Activated T-cell treated with anti-CD3 and anti-CD28 coated beads for 1 hour (primary cell): ENCODE results near the gene LRRC8D.
"Not testable (repeated sequence)": the region's sequence is repeated elsewhere in the genome, so short reads cannot be mapped to it uniquely, and the experiment has no call there.

Experiments
- DNase-seq: peaks from one replicate; pipeline ENCODE4 v3.0.0-alpha.2; 2020; ENCODE audit warnings: low read depth

LRRC8D gene

DNA sequence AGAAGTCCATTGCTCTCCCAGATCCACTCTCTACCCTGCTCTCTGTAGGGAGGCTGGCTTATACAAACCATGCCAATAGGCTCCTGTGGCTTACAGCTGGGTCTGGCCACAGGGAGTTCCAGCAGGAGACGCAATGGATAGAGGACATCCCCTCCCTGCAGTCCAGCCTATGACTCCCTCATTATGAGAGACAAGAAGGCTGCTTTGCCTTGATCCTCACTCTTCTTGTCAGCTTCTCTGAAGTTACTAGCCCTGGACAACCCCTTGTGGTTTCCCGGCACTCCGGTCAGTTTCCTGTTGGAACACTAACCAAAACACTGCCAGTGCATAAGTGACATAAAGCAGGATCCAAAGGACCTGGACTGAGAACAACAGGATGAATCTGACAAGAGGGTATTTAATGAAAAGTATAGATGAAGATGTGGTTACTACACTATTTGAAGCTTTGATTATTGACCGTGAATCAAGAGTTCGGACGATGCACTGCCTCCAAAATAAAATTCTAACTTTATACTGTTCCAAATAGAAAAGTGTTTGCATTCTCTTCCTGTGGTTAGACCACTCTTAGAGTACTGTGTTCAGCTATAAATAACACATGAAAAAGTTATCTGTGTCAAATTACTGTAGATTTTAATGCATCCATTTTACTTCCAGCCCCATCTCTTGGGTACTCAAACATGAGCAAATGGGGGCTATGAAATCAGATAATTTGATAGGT is 141.4 kb downstream of the LRRC8D start:
- no peak for DNase-seq

DNA sequence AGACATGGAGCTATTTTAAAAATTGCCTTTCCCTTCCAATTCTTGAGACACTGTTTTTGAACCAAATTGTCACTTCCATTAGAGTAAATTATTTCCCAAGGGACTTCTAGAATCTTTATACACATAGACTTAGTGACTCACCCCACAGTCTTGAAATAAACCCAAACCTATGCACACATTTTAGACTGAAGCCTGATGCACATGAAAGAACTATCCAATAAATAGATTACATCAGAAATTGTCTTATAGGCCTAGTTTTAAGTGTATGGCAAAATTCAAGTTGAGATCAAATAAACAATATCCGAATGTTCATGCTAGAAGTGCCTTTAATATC is 141.9 kb downstream of the LRRC8D start:
- no peak for DNase-seq

DNA sequence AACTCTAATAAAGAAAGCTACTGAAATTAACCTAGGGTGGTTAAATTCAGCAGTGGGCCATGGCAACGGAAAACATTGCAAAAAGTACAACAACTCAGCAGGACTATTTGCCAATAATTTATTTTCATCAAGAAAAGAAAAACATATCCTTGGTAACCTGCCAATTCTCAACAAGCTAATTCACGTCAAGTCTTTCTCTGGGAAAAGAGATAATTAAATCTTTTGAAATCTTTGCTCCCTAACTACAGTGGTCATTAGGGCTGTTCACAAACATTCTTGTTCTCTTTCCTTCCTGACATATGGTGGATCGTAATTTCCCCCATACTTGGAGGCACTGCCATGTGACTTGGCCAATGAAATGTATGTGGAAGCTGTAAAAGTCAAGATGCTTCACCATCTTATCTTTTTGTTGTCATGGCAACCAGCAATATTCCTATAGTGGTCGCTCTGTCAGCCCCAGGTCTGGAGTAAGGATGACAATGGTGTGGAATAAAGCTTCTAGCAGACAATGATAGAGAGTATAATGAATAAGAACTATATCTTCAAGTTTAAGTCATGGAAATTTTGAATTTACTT is 144.4 kb downstream of the LRRC8D start:
- DNase-seq = no peak

DNA sequence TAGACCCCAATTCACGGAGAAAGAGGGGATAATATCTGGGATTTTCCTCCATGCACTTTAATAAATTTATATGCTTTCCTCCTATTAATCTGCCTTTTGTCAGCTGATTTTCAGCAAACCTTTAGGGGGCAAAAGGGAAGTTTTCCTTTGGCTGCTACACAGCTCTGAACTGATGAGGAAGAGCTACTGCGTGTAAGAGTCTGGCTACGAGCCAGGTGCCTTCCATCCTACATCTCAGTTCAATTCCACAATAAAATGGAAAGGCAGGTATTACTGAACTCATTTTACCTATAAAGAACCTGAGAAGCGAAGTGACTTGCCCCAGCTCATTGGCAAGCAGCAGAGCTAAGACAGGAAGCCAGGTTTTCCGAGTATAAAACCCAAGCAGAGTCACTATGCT is 145.8 kb downstream of the LRRC8D start:
- DNase-seq = no peak

DNA sequence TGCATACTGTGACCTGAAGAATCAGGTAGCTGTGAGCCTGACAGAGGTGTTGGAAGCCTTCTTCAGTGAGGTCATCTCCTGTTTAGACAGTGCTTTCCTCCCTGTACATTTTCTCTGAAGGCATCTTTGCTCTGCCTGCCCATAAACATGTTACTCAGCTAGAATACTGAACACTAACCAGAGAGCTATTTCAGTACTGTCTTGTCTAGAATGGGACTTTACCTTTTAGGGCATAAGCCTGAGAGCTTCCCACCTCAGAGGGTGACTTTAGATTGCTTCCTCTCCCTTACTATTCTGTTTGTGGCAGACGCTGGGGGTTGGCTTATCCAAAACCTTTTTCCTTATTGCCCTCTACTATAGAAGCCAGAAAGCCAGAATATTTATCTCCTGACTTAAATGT is 150.8 kb downstream of the LRRC8D start:
- no peak for DNase-seq

DNA sequence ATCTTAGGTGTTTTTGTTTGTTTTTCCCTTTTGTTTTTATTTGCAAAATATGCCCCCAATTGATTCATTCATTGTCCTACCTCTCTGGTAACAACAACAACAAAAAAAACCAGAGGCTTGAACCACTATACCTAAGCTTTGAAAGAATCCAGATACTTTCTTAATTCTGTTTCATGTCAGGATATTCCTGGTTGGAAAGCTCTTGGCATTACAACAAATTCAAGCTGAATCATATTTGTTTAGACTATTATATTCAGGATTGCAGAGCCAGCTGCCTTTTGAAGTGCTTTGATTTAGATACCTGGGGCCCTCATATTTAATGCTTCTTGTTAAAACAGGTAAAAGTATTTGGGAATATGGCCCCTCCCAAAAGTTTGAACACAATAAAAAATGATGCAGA is 151.2 kb downstream of the LRRC8D start:
- DNase-seq = no peak

DNA sequence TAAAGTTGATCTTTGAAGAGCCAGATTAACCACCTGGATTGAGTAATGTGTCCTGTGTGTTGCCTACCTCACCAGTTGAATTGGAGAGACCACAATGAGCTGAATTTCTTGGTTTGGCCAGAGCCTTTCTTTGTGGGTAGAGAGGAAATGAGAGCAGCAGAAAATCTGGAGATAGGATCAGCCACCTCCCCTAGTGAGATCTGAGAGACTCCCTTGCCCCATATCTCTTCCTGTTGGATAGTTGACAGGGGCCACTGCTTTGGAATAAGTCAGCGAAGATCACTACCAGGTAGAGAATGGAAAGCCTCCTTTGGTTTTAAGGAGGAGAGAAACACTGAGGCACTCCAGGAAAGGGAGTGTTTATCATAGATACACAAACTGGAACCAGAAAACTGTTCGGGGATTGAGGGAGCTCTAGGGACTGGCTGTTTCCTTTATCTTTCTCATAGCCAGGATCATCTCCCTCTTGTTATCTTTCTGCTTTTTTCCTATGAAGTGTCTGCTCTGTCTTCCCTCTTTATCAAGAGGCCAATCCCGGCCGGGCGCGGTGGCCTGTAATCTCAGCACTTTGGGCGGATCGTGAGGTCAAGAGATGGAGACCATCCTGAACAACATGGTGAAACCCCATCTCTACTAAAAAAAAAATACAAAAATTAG is 152.8 kb downstream of the LRRC8D start:
- no peak for DNase-seq

DNA sequence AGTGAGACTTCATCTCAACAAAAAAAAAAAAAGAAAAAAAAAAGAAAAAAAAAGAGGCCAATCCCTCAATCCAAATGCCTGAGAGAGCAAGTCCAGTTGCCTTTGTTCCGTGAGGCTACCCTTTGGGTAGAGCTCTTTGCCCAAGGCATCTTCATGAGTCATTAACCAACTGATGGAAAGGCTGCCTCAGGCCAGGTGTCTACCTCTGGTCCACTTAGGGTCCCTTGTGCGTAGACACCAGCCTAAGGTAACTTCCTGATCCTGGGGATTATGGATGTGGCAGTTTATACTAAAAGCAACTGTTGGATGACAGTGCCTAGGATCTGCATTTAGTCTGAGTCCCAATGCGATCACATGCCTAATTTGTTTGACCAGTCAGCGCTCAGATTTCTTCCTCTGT is 153.4 kb downstream of the LRRC8D start:
- DNase-seq = no peak

DNA sequence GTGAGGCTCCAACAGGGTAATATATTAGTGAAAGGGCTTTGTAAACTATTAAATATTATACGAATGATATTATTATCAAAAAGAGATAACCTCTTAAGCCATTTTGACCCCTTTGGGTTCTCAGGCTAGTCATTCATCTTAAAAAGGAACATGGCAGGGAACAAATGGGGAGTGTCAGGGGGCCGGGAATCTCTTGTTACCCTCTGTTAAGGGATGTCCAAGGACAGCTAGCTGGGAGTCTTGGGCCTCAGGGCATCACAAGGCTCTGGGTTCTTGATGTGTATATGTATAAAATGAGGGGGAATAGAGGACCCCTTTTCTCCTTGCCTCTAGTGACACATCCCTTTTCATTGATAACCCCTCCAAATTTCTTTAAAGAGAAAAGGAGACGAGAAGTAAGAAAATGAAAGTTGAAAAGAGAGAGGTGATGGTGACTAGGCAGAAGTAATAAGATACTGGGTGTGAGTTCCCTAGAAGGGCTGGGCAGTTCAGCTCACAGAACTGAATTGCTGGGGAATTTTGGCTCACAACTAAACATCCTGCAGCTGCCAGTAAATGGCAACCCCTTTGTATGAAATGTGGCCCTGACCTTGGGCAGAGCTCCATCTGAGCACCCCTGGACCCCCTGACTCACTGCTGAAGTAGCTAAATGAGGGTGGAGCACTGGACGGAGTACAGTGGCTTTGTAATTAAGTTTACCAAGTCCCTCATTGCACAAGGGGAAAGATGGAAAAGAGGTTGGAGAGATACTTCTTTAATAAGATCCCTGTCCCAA is 154.1 kb downstream of the LRRC8D start:
- DNase-seq = no peak

DNA sequence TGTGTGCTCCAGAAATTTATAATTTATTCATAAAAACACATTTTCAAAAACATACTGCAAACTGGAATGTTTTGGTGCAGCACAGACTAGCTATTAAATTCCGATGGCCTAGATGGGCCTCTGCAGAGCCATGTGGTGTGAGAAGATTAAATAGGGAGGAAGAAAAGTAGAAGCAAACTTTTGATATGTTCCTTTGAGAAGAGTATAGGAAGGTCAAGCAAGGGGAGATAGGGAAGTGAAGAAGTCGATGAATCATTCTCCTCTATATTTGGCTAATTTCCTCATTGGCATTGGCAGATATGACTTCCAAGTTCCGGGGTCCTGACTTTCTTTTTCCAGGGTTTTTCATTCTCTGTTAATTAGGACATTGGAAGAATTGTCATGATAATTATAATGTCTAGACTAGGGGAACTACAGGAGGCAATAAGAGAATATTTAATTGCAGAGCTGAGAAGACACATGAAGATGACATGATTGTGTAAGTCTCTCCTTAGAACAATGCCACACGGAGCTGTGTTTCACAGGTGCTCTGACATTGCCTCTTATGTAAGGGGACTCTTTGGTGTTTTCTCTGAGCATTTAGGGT is 154.8 kb downstream of the LRRC8D start:
- DNase-seq = no peak

DNA sequence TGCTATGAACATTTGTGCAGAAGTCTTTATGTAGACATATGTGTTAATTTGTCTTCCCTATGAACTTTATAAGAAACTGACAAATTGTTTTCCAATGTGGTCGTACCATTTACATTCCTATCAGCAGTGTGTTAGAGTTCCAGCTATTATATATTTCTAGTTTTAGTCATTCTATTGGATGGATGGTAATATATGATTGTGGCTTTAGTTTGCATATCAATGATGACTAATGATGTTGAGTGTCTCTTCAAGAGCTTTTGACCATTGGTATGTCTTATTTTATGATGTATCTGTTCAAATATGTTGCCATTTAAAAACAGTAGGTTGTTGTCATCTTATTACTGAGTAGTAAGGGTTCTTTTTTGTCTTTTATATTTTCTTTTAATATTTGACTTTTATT is 157.9 kb downstream of the LRRC8D start:
- no peak for DNase-seq

DNA sequence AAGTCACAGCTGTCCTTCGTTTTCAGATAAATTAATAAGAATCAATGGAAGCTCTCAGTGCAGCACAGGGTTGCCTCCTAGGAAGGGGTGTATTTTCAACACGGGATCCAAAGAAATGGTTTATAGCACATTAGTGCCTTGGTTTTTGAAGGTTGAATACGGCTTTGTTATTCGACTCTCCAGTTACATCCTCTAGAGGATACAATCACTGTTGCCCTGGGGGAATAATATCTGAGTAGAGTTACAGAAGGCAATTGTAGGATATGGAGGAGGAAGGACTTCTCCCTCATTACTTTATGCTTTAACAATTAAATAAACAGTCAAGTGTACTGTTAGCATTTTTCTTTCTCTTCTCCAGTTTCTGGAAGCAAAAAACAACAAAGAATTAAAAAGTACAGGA is 159.8 kb downstream of the LRRC8D start:
- no peak for DNase-seq

DNA sequence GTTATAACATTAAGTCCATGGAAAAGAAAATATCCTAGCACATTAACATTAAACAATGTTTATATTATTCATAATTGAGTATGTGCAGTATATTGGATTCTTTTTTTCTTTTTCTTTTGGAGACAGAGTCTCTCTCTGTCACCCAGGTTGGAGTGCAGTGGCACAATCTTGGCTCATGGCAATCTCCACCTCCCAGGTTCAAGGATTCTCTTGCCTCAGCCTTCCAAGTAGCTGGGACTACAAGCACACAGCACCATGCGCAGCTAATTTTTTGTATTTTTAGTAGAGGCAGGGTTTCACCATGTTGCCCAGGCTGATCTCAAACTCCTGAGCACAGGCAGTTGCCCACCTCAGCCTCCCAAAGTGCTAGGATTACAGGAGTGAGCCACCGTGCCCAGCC is 162.0 kb downstream of the LRRC8D start:
- DNase-seq = not testable (repeated sequence)

DNA sequence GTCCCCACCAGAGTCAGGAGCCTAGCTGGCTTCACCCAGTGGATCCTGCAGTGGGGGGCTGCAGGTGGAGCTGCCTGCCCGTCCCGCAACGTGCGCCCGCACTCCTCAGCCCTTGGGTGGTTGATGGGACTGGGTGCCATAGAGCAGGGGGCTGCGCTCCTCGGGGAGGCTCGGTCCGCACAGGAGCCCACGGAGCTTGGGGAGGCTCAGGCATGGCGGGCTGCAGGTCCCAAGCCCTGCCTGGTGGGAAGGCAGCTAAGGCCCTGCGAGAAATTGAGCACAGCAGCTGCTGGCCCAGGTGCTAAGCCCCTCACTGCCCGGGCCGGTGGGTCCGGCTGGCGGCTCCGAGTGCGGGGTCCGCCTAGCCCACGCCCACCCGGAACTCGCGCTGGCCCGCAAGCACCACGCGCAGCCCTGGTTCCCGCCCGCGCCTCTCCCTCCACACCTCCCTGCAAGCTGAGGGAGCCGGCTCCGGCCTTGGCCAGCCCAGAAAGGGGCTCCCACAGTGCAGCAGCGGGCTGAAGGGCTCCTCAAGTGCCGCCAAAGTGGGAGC is 163.8 kb downstream of the LRRC8D start:
- not testable (repeated sequence) for DNase-seq

DNA sequence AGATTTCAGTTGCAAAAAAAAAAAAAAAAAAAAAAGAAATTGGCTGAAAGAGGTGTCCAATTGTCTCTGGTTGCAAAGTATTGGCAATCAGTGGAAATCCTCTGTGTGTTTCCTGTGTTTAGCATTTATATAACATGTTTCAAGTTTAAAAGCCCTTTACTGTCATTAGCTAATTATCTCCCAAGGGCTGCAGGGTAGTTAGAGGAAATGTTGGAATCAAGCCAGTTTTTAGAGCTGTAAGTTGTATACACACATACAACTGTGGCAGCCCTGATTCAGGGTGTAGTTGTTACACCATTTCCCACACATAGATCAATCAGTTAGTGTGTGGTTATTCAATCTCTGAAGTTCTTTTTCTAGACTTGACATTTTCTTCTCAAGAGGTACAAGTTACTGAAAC is 165.2 kb downstream of the LRRC8D start:
- DNase-seq = no peak
